ENCODE measurements around the gene TMEM217. TPM values are rescaled to one million over a fixed set of nuclear protein-coding genes. Genes with fewer than 3 reads are reported as not detected.

TMEM217 gene
- total and polyA plus RNA-seq, 9 donors, result 0.34 to 1.3 (median 0.80) TPM

GRCh38 chr6:37168811-37169495 lies 89.0 kb downstream of the TMEM217 start:
- peak overlapping the region; percentile 78 for H3K4me3 ChIP-seq (ENCODE audit: low read length)
- no peaks in the 10 kb centered on the region for H3K9me3 ChIP-seq (replicated peaks; ENCODE audit: control insufficient read depth, low read depth, low read length)
- DNase-seq, result no peak
- H3K27me3 ChIP-seq (ENCODE audit: control insufficient read depth, insufficient read depth, low read length), result no peaks in the 10 kb centered on the region
- peak overlapping the region; percentile 99 for H3K27ac ChIP-seq (ENCODE audit: low read length)
- H3K4me1 ChIP-seq (ENCODE audit: control insufficient read depth, insufficient read depth, low read length), result peaks cover 24% of the 10 kb centered on the region
- 1% methylated on average over 21 of the region's 29 CpGs for WGBS (ENCODE audit: insufficient coverage)
- H3K36me3 ChIP-seq (ENCODE audit: control insufficient read depth, insufficient read depth, low read length), result peaks cover 15% of the 10 kb centered on the region

- peaks cover 24% of the 10 kb centered on the region for H3K4me1 ChIP-seq (ENCODE audit: control insufficient read depth, insufficient read depth, low read length)
- WGBS (ENCODE audit: insufficient coverage), result 71% methylated on average over 2 of the region's 5 CpGs
- H3K27me3 ChIP-seq (ENCODE audit: control insufficient read depth, insufficient read depth, low read length), result no peaks in the 10 kb centered on the region
- DNase-seq, result peak; percentile 33
- no peaks in the 10 kb centered on the region for H3K9me3 ChIP-seq (replicated peaks; ENCODE audit: control insufficient read depth, low read depth, low read length)
- no peak overlapping the region for H3K4me3 ChIP-seq (ENCODE audit: low read length)
- H3K36me3 ChIP-seq (ENCODE audit: control insufficient read depth, insufficient read depth, low read length), result peaks cover 9% of the 10 kb centered on the region
- peak overlapping the region; percentile 99 for H3K27ac ChIP-seq (ENCODE audit: low read length)
These were observed 89.7 kb downstream of the TMEM217 start for GRCh38 chr6:37168163-37168758.

- Histone ChIP-seq H3K27ac (ENCODE audit: low read length) (no peak overlapping the region), H3K36me3 (ENCODE audit: control insufficient read depth, insufficient read depth, low read length) (no peaks in the 10 kb centered on the region), H3K9me3 (replicated peaks; ENCODE audit: control insufficient read depth, low read depth, low read length) (no peaks in the 10 kb centered on the region), H3K4me3 (ENCODE audit: low read length) (no peak overlapping the region), H3K27me3 (ENCODE audit: control insufficient read depth, insufficient read depth, low read length) (no peaks in the 10 kb centered on the region), H3K4me1 (ENCODE audit: control insufficient read depth, insufficient read depth, low read length) (no peaks in the 10 kb centered on the region)
- no peak for DNase-seq
- WGBS (ENCODE audit: insufficient coverage), result no CpG with 5 or more reads among the region's 4 CpGs
These were observed 95.2 kb downstream of the TMEM217 start for GRCh38 chr6:37162740-37163139.

Other genes with a start within 250 kb of the TMEM217 start
- gene PIM1, start 88.0 kb downstream of the TMEM217 start, total RNA-seq, result 8.7 TPM
- gene PIM1, start 88.0 kb downstream of the TMEM217 start, polyA plus RNA-seq (ENCODE audit: insufficient read depth in 1 of 8, insufficient read length in 8 of 8, low replicate concordance in 1 of 8), result 10 to 100 TPM; 15.4 to 32.2 (median 21.7) TPM
- 3.9 TPM for gene TBC1D22B, start 372 bp downstream of the TMEM217 start, total RNA-seq
- gene TBC1D22B, start 372 bp downstream of the TMEM217 start, polyA plus RNA-seq (ENCODE audit: insufficient read depth in 1 of 8, insufficient read length in 8 of 8, low replicate concordance in 1 of 8), result 1 to 10 TPM; 5.9 to 8.3 (median 7.0) TPM
- 16.2 TPM for gene RNF8, start 95.8 kb upstream of the TMEM217 start, total RNA-seq
- 10 to 100 TPM; 13.5 to 23.1 (median 16.4) TPM for gene RNF8, start 95.8 kb upstream of the TMEM217 start, polyA plus RNA-seq (ENCODE audit: insufficient read depth in 1 of 8, insufficient read length in 8 of 8, low replicate concordance in 1 of 8)
- gene CMTR1, start 175.1 kb upstream of the TMEM217 start, total RNA-seq, result 32.5 TPM
- 10 to 100 TPM; 27.3 to 35.3 (median 30.8) TPM for gene CMTR1, start 175.1 kb upstream of the TMEM217 start, polyA plus RNA-seq (ENCODE audit: insufficient read depth in 1 of 8, insufficient read length in 8 of 8, low replicate concordance in 1 of 8)
- gene CCDC167, start 241.7 kb upstream of the TMEM217 start, total RNA-seq, result 34.3 TPM
- gene CCDC167, start 241.7 kb upstream of the TMEM217 start, polyA plus RNA-seq (ENCODE audit: insufficient read depth in 1 of 8, insufficient read length in 8 of 8, low replicate concordance in 1 of 8), result 10 to 100 TPM; 19.0 to 24.9 (median 24.4) TPM